ENCODE measurements around the gene GTPBP1. TPM values are rescaled to one million over a fixed set of nuclear protein-coding genes. Genes with fewer than 3 reads are reported as not detected.

Gene GTPBP1
- total RNA-seq, 1 donor: 35.4 TPM

- no peak overlapping the region for H3K4me3 ChIP-seq (ENCODE audit: low read depth, low read length)
Measured at GRCh38 chr22:38709306-38709705, 3.6 kb downstream of the GTPBP1 start.

GRCh38 chr22:38710351-38710750 lies 4.6 kb downstream of the GTPBP1 start:
- no peak for TF ChIP-seq CTCF (IDR thresholded peaks at IDR 0.05; ENCODE audit: insufficient read depth, low read depth, low read length)
- no peak for DNase-seq (ENCODE audit: low read depth)
- H3K4me3 ChIP-seq (ENCODE audit: low read depth, low read length): no peak overlapping the region

More at GRCh38 chr22:38709306-38709705, 3.6 kb downstream of the GTPBP1 start:
- no peak for TF ChIP-seq CTCF (IDR thresholded peaks at IDR 0.05; ENCODE audit: insufficient read depth, low read depth, low read length)
- DNase-seq (ENCODE audit: low read depth): no peak

GRCh38 chr22:38710866-38711265 lies 5.1 kb downstream of the GTPBP1 start:
- TF ChIP-seq CTCF (IDR thresholded peaks at IDR 0.05; ENCODE audit: insufficient read depth, low read depth, low read length): no peak
- no peak overlapping the region for H3K4me3 ChIP-seq (ENCODE audit: low read depth, low read length)
- no peak for DNase-seq (ENCODE audit: low read depth)

GRCh38 chr22:38712486-38713207 lies 6.9 kb downstream of the GTPBP1 start:
- DNase-seq (ENCODE audit: low read depth): no peak
- no peak overlapping the region for H3K4me3 ChIP-seq (ENCODE audit: low read depth, low read length)
- no peak for TF ChIP-seq CTCF (IDR thresholded peaks at IDR 0.05; ENCODE audit: insufficient read depth, low read depth, low read length)

GRCh38 chr22:38713921-38714320 lies 8.2 kb downstream of the GTPBP1 start:
- DNase-seq (ENCODE audit: low read depth): no peak
- TF ChIP-seq CTCF (IDR thresholded peaks at IDR 0.05; ENCODE audit: insufficient read depth, low read depth, low read length): no peak
- H3K4me3 ChIP-seq (ENCODE audit: low read depth, low read length): no peak overlapping the region

GRCh38 chr22:38715176-38715764 lies 9.5 kb downstream of the GTPBP1 start:
- no peak for DNase-seq (ENCODE audit: low read depth)
- no peak for TF ChIP-seq CTCF (IDR thresholded peaks at IDR 0.05; ENCODE audit: insufficient read depth, low read depth, low read length)
- H3K4me3 ChIP-seq (ENCODE audit: low read depth, low read length): no peak overlapping the region

All from fibroblast of villous mesenchyme (primary cell).